Dedifferentiated amniotic fluid mesenchymal stem cell (primary cell): ENCODE results near the gene TMEM9B.
"Not testable (repeated sequence)": the region's sequence is repeated elsewhere in the genome, so short reads cannot be mapped to it uniquely, and the experiment has no call there.

Experiments used
- DNase-seq: peaks from one replicate; pipeline ENCODE4 v3.0.0-alpha.2; 2016; ENCODE audit errors: extremely low spot score

Gene TMEM9B

GRCh38 chr11:8964324-8965320 is at the start of gene TMEM9B:
TSS of gene TMEM9B (minus strand) at chr11:8964442. CDS start at chr11:8964313, 129 bp downstream.
- peak; percentile 77 for DNase-seq

GRCh38 chr11:9013373-9013772 is 49.1 kb upstream of the TMEM9B start:
- no peak for DNase-seq

DNA sequence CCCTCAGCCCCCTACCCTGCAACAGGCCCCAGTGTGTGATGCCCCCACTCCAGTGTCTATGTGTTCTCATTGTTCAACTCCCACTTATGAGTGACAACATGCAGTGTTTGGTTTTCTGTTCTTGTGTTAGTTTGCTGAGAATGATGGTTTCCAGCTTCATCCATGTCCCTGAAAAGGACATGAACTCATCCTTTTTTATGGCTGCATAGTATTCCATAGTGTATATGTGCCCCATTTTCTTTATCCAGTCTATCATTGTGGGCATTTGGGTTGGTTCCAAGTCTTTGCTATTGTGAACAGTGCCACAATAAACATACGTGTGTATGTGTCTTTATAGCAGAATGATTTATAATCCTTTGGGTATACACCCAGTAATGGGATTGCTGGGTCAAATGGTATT is 45.3 kb upstream of the TMEM9B start:
- not testable (repeated sequence) for DNase-seq

DNA sequence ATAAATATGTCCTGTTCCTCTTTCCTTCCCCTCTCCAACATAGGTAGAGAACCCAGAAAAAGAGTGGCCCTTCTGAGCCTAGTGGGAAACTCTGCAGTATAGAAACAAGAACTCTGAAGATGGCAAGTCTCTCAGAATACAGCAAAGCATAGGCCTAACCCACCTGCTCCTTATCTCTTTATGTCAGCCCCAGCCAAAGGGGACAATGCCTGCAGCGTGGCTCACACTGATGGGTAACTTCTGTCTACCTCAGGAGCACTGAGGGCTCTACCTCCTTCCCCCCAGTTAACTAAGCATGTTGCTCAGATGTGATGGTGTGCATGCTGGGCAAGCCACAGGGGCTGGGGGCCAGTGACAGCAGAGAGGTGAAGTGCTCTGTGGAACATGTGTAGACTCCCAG is 44.4 kb upstream of the TMEM9B start:
- DNase-seq = no peak

GRCh38 chr11:9008011-9008550 is 43.8 kb upstream of the TMEM9B start:
- no peak for DNase-seq

- DNase-seq = no peak
Measured at GRCh38 chr11:9005087-9005486, 40.8 kb upstream of the TMEM9B start.

DNA sequence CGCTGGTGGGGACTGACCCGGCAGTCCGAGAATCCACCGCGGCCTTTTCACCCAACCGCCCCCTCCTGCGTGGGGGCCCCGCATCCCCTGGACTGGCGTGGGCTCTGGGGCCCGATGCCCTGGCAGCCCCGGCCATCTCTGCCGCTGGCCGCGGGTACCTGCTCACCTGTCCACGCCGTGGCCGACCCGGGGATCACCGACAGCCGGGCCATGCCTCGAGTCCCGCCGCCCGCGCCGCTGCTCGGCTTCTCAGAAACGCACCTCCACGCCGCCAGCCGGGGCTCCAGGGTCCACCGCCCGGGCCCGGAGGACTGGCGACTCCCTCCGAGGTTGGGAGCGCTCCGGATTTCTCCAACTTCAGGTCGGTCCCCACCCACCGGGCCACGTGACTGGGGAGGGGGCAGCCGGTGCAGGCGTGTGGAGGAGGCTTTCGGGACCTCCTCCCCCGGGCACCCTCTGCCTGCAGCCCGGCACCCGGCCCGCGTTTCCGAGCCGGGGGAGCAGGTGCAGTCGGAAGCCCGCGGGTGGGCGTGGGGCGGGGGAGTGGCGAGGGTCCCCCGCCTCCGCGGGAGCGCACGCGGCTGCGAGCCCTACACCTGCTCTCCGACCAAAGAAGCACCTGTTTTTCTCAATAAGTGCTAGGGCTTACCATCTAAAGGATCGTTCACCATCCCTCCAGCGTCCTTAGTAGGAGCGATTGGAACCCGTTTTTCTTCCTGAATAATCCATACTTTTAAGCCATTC is 40.1 kb upstream of the TMEM9B start:
- no peak for DNase-seq

- peak; percentile 54 for DNase-seq
Measured at GRCh38 chr11:9003573-9004182, 39.4 kb upstream of the TMEM9B start, which contains the start of gene NRIP3. TSS of gene NRIP3 (minus strand) at chr11:9004001. CDS start at chr11:9003935, 66 bp downstream.

DNA sequence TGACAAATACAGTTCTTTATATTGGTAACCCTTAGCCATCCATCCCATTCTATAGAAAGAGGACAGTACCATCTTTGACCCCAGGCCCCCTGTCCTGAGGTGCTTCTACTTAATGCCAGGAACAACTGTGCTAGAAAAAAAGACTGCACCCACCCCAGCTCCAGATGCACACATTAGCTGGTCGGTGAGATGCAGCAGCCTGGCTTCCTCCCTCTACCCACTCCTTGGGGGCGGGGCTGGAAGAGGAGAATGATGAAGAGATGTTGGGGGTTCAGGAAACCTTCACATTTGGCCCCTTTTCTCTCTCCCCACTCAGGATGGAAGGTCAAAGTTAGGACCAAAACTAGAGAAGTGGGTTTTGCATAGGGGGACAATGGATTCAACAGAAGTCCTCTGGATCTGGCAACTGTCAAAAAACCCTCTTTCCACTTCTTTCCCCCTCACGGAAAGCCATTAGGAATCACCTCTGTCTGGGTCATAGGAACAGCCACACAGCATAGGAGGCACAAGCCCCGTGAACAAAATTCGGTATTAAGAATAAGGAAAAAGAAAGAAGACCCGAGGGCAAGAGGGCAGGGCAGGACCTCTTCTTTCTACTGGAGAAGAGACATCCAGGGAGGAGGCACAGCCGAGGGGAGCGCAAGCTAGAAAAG is 38.8 kb upstream of the TMEM9B start:
- DNase-seq = no peak

- DNase-seq = peak; percentile 43
Measured at GRCh38 chr11:9001736-9002135, 37.5 kb upstream of the TMEM9B start.

- no peak for DNase-seq
Measured at GRCh38 chr11:8998017-8998416, 33.8 kb upstream of the TMEM9B start.

DNA sequence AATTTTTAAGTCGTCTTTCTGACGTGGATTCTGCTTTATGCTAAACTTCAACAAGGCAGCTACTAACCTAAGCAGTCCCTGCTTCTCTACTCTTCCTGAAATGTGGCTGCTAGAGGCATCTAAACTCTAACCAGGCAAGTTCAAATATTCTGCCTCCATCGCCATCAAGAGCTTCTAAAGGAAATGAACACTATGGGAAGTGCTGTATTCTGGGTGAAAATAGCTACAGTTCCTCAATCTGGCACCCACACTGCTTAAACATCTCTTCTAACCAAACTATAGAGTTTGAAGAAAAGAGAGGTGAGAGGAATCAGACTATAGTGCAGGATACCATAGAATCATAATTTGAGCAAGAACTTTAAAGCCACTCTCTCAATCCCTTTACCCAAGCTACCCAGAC is 33.2 kb upstream of the TMEM9B start:
- no peak for DNase-seq

DNA sequence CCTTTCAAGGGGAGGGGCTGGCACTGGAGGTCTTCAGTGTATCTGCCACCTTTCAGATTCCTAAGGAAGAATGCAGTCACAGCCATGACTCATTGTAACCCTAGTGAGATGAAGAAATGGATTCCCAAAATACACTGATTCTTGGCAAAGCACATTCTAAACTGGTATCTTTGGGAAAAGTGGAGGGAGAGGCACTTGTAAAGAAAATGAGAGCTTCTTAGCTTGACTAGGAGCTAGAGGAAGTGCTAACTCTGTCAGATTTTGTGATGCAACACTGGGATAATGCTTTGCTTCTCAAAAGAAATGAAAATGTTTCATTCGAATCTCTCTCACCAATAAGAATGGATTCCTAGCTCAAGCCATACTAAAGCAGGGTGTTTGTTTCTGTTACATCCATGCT is 25.2 kb upstream of the TMEM9B start:
- DNase-seq = peak; percentile 37

- peak; percentile 30 for DNase-seq
Measured at GRCh38 chr11:8988329-8989234, 24.3 kb upstream of the TMEM9B start.

GRCh38 chr11:8987446-8987845 is 23.2 kb upstream of the TMEM9B start:
- no peak for DNase-seq

DNA sequence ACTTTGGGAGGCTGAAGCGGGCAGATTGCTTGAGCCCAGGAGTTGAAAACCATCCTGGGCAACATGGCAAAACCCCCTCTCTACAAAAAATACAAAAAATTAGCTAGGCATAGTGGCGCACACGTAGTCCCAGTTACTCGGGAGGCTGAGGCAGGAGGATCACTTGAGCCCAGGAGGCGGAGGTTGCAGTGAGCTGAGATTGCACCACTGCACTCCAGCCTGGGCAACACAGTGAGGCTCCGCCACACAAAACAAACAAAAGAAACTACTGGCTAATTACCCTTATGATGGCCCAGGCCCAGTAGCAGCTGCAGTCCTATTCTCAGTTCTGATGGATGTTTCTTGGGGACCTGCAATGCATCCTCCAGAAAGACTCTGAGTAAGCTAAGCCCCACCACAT is 22.5 kb upstream of the TMEM9B start:
- not testable (repeated sequence) for DNase-seq

DNA sequence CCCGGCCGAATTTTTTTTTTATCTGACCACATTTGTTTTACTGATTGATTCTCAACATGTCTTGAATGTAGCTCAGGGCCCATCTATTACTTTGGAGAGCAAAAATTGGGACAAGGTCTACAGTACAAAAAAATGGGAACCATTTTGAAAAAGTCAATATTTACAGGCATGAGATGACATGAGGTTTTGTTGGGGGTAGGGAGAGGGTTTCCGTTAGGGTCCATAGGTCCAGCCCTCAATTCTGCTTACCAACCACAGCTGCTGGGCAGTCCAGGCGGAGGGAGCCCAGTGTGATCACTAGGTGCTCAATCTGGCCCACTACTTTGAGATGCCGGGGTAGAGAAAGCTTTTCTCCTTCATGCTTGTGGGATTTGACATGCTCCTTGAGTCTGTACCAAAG is 21.2 kb upstream of the TMEM9B start:
- no peak for DNase-seq

DNA sequence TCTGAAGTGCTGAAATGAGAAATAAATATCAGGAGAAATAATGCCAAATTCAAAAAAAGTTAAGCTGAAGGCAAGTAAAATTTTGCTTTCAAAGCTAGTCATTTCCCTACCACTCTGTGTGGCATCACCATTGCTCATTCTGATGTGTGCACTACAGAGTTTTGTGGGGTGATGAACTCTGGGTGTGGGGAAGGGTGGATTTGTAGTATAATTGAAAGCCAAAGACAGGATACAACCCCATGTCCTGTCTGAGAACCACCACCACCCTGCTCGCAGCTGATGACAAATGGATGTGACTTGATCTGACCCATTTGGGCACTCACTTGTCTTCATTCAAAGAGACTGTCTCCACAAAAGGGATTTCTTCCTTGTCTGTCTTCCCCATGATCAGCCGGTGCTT is 19.3 kb upstream of the TMEM9B start:
- no peak for DNase-seq

DNA sequence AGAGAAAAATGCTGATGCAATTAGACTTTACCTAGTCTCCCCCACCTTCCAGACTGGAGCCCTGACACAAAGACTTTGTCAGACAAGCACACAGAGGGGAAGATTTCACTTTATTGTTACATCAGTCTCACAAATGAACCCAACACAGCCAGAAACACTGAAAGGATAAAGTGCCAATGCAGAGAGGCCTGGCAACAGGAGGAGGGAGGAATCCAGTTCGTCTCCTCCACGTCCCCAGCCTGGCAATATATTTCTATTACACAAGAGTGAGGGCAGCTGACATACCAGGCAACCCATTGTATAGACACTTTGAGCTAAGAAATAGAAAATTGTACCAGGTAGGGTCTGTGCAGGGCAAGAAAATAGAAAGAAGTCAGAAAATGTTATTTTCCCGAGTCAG is 16.2 kb upstream of the TMEM9B start:
- DNase-seq = no peak

- DNase-seq = not testable (repeated sequence)
Measured at GRCh38 chr11:8979365-8979764, 15.1 kb upstream of the TMEM9B start.
